OCI-M2 (cell line): ENCODE measurements around the gene NDUFA3.

Experiments
- DNase-seq: peaks from one replicate; lab custom pipeline; 2025; ENCODE audit not compliant: unreplicated experiment; lab: John Stamatoyannopoulos, UW

Gene NDUFA3

DNA sequence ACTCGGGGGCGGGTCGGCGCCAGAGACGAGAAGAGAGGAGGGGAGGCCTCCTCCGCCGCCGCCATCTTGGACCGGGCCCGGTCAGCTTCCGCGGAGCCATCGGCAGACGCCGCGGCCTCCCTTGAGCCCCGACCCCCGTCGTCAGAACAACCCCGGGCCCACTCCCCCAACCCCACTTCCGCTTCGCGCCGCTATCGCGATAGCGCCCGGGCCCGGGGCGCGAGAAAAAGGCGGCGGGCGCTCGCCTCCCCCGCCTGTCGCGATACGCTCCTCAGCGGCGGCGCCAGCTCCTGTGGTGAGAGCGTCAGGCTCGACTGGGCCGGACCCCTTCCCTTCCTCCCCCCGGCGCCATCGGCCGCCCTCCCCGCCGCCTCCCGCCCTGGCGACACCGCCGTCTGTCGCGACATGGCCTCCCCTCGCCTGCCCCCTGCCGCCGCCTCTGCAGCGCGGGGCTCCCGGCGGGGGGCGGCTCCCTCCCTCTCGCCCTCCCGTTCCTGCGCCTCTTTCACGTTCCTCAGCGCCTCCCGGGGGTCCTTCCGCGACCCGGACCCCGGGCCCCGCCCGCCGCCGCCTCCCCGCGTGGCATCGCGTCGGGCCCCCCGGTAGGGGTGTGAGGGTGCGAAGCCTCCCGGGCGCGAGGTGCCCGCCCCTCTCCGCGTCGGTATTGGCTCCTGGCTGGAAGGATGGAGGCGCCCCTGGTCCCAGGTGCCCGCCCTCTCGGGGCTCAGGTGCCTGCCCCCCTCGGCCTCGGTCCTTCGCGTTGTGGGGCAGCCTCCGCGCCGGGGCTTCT lies 35.2 kb downstream of the NDUFA3 start, which contains the start of gene CNOT3:
CNOT3 (plus strand) TSS at position 64 of the 790 bp plus-strand sequence. CDS start 5,217 bp downstream, outside the sequence.
- no peak for DNase-seq

DNA sequence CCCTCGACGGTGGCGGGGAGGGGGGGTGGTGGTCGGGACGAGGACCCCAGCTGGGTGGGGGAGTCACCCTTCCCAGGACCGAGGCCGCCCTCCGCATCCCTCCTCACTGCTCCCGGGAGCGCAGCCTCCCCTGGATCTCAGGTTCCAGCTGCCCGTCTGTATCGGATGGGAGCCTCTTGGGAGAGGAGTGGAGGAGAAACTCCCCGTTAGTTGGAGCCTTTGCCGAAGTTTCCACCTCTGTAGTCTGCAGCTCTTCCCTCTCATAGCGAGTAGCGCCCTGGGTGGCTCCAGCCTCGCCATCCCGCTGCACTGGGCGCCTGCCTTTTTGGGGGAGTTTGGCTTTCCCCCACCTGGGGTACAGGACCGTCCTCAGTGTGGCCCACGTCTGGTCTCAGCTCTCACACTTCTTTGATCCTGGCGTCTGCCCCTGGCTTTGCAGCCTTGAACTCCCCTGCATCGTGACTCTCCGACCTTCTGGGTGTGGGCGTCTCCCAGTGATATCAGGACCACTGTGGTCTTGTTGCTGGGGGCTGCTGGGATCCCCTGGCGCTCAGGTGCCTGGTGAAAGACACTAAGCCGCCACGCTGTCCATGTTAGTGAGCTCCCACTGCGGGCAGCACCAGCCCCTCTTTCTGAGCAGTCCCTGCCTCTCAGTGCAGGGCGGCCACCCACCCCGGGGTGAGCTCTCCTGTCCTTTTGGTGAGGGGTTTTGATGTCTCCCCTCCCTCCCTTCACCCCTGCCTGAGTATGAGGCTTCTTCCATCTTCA lies 36.0 kb downstream of the NDUFA3 start:
- no peak for DNase-seq

GRCh38 chr19:54141356-54141755 lies 38.7 kb downstream of the NDUFA3 start:
- no peak for DNase-seq

DNA sequence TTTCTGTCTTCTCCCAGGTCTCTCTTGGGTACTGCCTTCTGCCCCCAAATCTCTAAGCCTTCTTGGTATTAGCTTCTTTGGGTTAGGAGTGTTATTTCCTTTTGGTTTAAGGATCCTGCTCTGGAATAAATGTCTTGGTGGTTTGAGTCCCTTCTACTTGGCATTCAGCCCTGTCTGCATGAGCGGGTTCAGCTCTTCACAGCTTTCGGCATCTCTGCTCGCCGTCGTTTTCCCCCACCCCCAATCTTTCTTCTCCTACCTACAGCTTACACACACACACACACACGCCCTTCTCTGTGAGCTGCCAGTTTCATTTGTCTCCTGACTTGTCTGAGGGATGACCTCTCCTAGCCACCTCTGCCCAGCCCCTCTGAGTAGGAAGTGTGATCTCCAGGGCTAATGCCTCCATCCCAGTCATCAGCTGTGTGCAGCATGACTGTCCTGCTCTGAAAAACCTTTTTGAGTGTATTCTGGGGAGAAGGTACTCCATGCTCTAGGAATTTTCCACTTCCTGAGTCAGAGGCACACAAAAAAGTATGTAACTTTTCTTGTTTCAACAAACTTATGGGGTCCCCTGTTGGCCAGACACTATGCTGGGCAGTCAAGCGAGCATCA lies 39.6 kb downstream of the NDUFA3 start:
- no peak for DNase-seq

DNA sequence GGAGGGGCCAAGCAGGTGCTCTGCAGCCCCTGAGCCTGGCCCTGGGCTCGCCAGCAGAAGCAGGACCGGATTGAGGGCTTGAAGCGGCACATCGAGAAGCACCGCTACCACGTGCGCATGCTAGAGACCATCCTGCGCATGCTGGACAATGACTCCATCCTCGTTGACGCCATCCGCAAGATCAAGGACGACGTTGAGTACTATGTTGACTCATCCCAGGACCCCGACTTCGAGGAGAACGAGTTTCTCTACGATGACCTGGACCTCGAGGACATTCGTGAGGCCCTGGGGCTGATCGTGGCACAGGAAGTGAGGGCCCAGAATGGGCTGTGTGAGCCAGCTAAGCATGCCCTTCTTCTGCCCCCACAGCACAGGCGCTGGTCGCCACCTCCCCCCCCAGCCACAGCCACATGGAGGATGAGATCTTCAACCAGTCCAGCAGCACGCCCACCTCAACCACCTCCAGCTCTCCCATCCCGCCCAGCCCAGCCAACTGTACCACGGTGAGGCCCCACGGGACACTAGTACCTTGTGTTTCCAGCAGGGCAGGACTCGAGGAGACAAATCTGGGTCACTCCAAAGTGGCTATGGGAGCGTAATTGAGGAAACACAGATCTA lies 43.0 kb downstream of the NDUFA3 start:
- DNase-seq = no peak

- DNase-seq = no peak
Observed at GRCh38 chr19:54147676-54148075, 45.0 kb downstream of the NDUFA3 start.

DNA sequence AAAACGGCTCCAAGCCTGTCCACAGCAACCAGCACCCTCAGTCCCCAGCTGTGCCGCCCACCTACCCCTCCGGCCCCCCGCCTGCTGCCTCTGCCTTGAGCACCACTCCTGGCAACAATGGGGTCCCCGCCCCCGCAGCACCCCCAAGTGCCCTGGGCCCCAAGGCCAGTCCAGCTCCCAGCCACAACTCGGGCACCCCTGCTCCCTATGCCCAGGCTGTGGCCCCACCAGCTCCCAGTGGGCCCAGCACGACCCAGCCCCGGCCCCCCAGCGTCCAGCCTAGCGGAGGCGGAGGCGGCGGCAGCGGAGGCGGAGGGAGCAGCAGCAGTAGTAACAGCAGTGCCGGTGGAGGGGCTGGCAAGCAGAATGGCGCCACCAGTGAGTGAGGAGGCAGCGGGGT lies 45.5 kb downstream of the NDUFA3 start:
- no peak for DNase-seq

GRCh38 chr19:54149021-54149812 lies 46.6 kb downstream of the NDUFA3 start:
- no peak for DNase-seq

DNA sequence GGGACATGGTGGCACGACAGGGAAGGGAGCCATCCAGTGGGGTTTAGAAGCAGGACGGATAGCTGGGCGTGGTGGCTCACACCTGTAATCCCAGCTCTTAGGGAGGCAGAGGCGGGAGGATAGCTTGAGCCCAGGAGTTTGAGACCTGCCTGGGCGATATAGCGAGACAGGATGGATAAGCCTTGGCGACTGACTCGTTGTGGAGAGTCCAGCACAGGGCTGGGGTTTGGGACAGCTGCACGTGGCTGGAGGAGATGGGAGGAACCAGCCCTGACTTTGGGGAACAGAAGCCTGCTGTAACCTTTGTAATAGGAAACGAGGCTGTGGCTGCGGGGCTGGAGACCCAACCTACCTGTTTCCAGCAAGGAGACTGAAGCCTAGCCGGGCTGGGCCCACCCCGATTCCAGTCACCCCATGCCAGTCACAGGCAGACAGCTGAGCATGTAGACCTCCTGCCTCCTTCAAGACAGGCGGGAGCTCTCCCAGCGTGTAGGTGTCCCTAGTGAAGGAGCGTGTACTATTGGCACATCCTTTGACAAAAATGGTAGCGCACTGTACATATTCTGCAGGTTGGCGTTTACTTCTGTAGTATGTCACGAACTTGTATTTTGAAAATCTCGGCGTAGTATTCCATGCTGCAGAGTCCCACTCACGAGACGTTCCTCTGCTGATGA lies 48.8 kb downstream of the NDUFA3 start:
- DNase-seq = no peak

DNA sequence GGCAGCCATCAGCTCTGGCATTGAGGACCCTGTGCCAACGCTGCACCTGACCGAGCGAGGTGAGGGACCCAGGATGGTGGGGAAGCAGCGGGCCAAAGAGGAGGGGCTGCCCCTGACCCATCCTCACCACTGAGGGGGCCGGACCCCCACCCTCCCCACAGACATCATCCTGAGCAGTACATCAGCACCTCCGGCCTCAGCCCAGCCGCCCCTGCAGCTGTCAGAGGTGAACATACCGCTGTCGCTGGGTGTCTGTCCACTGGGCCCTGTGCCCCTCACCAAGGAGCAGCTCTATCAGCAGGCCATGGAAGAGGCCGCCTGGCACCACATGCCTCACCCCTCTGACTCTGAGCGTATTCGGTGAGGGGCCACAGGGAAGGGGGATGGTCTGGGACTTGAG lies 49.6 kb downstream of the NDUFA3 start:
- no peak for DNase-seq

- DNase-seq = no peak
Observed at GRCh38 chr19:54152878-54153524, 50.3 kb downstream of the NDUFA3 start.

DNA sequence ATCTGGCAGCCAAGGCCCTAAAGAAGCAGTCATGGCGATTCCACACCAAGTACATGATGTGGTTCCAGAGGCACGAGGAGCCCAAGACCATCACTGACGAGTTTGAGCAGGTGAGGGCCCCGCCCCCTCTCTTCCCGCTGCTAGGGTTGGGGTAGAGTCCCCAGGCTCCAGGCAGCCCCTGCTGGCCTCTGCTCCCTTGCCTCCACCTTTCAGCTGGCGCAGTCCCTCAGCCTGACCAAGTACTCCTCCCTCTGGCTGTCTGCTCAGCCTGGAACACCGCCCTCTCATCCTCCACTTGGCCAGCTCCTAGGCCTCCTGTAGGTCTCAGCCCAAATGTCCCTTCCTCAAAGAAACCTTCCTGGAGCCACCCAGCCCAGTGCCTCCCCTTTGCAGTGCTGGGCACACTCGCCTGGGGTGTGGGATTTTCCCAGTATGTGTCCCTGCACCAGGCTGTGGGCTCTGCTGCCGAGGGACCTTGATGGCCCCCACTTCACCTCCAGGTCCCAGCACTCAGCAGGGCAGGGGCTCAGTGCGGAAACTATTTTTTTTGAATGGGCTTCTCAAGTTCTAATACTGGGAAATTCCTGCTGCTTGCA lies 51.2 kb downstream of the NDUFA3 start:
- DNase-seq = no peak

- no peak for DNase-seq
Observed at GRCh38 chr19:54154603-54155345, 52.1 kb downstream of the NDUFA3 start.

DNA sequence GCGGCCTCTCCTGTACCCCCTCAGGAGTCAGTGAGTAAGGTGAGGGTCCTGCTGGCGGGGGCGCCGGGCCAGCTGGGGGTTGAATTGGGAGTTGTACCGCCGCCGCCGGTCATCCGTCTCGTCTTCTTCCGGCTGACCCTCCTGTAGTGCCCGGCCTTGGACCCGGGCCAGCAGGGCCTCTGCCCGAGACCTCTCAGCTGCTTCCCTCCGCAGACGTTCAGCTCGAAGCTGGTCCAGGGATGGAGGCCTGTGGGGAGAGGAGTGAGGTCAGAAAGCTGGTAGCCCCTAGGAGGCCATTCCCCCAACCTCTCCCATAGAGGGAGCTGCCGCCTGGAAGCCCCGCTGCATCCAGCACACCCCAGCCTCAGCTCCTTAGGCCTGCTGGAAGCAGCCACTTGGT lies 53.0 kb downstream of the NDUFA3 start:
- DNase-seq = no peak

DNA sequence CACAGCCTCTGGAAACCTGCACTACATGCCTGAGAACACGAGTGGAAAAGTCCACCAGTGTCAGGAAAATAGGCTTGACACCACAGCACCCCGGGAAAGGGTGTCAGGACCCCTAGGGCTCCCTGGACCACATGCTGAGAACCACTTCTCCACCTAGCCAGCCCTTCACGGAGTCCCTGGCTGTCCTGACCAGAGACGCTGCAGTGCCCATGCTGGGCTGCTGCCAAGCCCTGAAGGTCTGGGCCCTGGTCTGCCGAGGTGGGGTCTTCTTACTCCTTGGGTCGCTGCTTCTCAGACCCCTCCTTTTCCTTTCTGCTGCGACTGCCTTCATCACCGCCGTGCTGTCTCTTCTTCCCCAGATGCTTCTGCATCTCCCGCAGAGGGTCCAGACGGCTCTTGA lies 53.8 kb downstream of the NDUFA3 start:
- no peak for DNase-seq

DNA sequence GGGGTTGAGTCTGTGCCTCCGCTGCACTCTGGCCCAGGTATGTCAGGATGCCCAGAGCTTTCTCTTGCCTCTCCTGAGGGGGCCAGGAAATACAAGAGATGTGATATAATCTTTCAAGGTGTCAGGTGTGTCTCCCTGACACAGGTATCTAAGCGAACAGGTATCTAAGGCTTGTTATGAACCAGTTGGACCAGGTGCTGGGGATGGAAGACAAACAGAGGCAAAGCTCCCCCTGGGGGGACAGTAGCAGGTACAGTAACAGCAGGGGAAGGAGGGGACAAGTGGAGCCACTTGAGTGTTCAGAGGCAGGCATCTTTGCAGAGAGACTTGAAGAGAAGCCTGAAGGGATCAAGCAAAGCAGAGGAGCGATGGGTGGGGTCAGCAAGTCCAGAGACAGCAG lies 54.3 kb downstream of the NDUFA3 start:
- no peak for DNase-seq
